Measurements from ENCODE around the gene HSP90AB1. TPM values are rescaled to one million over a fixed set of nuclear protein-coding genes. Genes with fewer than 3 reads are reported as not detected.

The HSP90AB1 gene
- total and polyA plus RNA-seq, 8 donors: 168 to 549 (median 359) TPM

- no peak for DNase-seq
- H3K27ac ChIP-seq: peak overlapping the region; percentile 2 to 99 (median 97)
- peak overlapping the region in 3 of 4 donors; percentile 70 to 99 (median 93) for H3K4me3 ChIP-seq
- peaks cover 54 to 58% (median 57%) of the 10 kb centered on the region in 4 donors for H3K36me3 ChIP-seq
- peaks cover 38 to 73% (median 59%) of the 10 kb centered on the region in 4 donors for H3K4me1 ChIP-seq
- intact Hi-C loops (cut with DNase I; ENCODE audit: low total_unique reads): no loop called here
- TF ChIP-seq POLR2AphosphoS5 (IDR thresholded peaks at IDR 0.05): no peak
- no peak for TF ChIP-seq CTCF (IDR thresholded peaks at IDR 0.05)
- TF ChIP-seq POLR2A (IDR thresholded peaks at IDR 0.05): no peak
- TF ChIP-seq EP300 (IDR thresholded peaks at IDR 0.05): no peak
- H3K27me3 ChIP-seq: no peaks in the 10 kb centered on the region
- H3K9me3 ChIP-seq: no peaks in the 10 kb centered on the region
- WGBS, 5 donors: 48 to 58% (median 52%) methylated on average over 9 of the region's 9 CpGs
Observed at GRCh38 chr6:44249082-44249748, 2.3 kb downstream of the HSP90AB1 start.

- peaks cover 43 to 82% (median 66%) of the 10 kb centered on the region in 4 donors for H3K4me1 ChIP-seq
- peaks cover 64 to 68% (median 67%) of the 10 kb centered on the region in 4 donors for H3K36me3 ChIP-seq
- H3K27me3 ChIP-seq: no peaks in the 10 kb centered on the region
- H3K4me3 ChIP-seq: peak overlapping the region in 2 of 4 donors; percentile 9 to 70
- WGBS, 5 donors: 54 to 68% (median 60%) methylated on average over 6 of the region's 6 CpGs
- TF ChIP-seq POLR2A (IDR thresholded peaks at IDR 0.05) (no peak), EP300 (IDR thresholded peaks at IDR 0.05) (no peak), CTCF (IDR thresholded peaks at IDR 0.05) (no peak), POLR2AphosphoS5 (IDR thresholded peaks at IDR 0.05) (no peak)
- peak overlapping the region in 2 of 5 donors; percentile 25 to 29 for H3K27ac ChIP-seq
- H3K9me3 ChIP-seq: no peaks in the 10 kb centered on the region
- no peak for DNase-seq
- intact Hi-C loops (cut with DNase I; ENCODE audit: low total_unique reads): no loop called here
Observed at GRCh38 chr6:44250067-44250717, 3.3 kb downstream of the HSP90AB1 start.

- DNase-seq: no peak
- 55 to 68% (median 63%) methylated on average over 3 of the region's 3 CpGs for WGBS, 5 donors
- Histone ChIP-seq H3K4me1 (peaks cover 40 to 82% (median 66%) of the 10 kb centered on the region in 4 donors), H3K27ac (peak overlapping the region in 2 of 5 donors; percentile 25 to 29), H3K9me3 (no peaks in the 10 kb centered on the region), H3K27me3 (no peaks in the 10 kb centered on the region), H3K36me3 (peaks cover 66 to 73% (median 71%) of the 10 kb centered on the region in 4 donors), H3K4me3 (peak overlapping the region in 2 of 4 donors; percentile 9 to 10)
- TF ChIP-seq POLR2AphosphoS5 (IDR thresholded peaks at IDR 0.05) (no peak), EP300 (IDR thresholded peaks at IDR 0.05) (no peak), CTCF (IDR thresholded peaks at IDR 0.05) (no peak), POLR2A (IDR thresholded peaks at IDR 0.05) (no peak)
- intact Hi-C loops (cut with DNase I; ENCODE audit: low total_unique reads): no loop called here
Observed at GRCh38 chr6:44250718-44251123, 3.8 kb downstream of the HSP90AB1 start.

- Histone ChIP-seq H3K4me3 (no peak overlapping the region), H3K4me1 (peaks cover 48 to 89% (median 73%) of the 10 kb centered on the region in 4 donors), H3K27ac (no peak overlapping the region), H3K9me3 (no peaks in the 10 kb centered on the region), H3K27me3 (no peaks in the 10 kb centered on the region), H3K36me3 (peaks cover 66 to 75% (median 72%) of the 10 kb centered on the region in 4 donors)
- no peak for TF ChIP-seq EP300 (IDR thresholded peaks at IDR 0.05)
- no peak for TF ChIP-seq CTCF (IDR thresholded peaks at IDR 0.05)
- TF ChIP-seq POLR2A (IDR thresholded peaks at IDR 0.05): no peak
- intact Hi-C loops (cut with DNase I; ENCODE audit: low total_unique reads): no loop called here
- no peak for DNase-seq
- 85 to 89% (median 87%) methylated on average over 14 of the region's 14 CpGs for whole genome bisulfite sequencing, 5 donors
Observed at GRCh38 chr6:44251576-44252524, 4.9 kb downstream of the HSP90AB1 start.

Data from stomach (tissue), 9 donors.